Germinal center (tissue), 1 donor: ENCODE measurements around the gene PIGC.
"Not testable (repeated sequence)": the region's sequence is repeated elsewhere in the genome, so short reads cannot be mapped to it uniquely, and the experiment has no call there.

Experiments used
- DNase-seq: peaks from one replicate; pipeline ENCODE4 v3.0.0; 2012; ENCODE audit warnings: mixed read lengths, low spot score

The PIGC gene

DNA sequence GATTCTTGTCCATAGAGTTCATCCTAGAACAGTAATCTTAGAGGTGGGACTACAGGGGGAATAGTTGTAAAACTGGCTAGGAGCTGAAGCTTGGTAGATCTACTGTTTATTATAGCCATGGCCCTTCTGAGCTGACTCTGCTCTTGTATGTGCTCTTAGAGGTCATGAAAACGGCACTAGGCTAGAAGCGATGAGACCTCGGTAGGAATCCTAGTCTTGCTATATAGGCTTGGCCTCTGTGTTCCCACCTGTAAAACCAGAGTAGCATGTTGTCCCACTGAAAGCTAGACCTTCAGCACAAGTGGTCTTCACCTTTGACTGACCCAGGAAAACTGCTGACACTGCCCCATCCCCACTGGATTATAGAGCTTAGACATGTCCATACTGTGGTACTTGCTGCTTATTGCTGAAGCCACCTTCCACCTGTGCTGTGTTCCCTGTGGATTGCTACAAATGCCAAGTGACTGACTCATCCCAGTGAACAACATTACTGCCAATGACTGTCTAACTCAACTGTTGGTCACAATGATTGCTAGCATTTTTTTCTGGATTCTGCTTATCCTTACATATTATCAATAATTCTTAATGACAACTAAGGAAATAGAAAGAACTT lies 23.0 kb upstream of the PIGC start:
- DNase-seq, result no peak

DNA sequence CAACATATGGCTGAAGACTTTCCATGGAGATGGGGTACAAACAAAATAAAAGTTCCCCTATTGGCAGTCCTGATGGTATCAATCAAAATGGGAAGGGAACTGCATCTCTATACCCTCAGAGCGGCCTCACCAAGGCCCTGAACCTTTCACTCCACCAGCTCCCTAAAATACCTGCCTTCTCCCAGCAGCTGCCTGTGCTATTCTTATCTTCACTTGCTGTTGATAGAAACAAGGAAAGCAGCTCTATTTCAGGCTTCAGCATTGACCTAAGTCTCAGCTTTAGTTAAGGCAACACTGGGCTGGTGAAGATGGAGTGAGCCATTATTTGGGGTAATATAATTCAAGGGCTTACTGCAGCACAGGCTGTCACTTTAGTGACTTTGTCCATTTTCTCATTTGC lies 21.7 kb upstream of the PIGC start:
- no peak for DNase-seq

DNA sequence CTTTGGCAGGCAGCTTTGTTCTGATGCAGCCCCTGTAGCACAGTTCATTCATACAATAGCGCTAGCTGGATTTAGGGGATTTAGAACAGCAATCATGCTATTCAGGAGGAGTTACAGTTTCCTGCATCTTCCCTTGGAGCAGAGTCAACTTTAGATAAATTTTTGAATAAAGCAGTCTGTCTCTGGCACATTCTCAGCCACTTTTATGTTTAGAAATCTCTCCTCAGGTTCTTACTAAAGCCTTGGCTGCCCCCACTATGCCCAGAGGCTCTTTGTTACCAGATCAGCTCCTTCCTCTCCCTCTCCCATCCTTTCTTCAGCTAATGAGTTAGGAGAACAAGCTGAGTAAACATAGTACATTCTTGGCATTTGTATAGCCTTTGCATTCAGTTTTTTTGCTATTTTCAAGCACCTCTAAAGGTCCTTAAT lies 17.0 kb upstream of the PIGC start:
- no peak for DNase-seq

DNA sequence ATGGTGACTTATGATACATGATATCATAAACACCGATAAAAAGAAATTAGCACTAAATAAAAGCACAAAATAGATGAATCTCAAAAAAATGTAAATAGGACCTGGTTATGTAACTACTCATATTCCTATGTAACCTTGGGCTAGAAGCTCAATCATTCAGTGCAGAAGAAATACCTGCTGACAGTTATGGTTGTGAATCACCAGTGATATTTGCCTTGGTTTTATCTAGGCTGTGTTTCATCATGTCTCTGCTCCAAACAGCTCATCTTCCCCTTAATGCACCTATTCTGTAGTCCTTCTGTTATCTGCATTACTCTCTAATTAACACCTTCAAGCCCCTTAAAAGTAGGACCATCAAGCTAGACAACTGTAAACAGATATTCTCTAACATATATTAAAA lies 16.3 kb upstream of the PIGC start:
- no peak for DNase-seq

DNA sequence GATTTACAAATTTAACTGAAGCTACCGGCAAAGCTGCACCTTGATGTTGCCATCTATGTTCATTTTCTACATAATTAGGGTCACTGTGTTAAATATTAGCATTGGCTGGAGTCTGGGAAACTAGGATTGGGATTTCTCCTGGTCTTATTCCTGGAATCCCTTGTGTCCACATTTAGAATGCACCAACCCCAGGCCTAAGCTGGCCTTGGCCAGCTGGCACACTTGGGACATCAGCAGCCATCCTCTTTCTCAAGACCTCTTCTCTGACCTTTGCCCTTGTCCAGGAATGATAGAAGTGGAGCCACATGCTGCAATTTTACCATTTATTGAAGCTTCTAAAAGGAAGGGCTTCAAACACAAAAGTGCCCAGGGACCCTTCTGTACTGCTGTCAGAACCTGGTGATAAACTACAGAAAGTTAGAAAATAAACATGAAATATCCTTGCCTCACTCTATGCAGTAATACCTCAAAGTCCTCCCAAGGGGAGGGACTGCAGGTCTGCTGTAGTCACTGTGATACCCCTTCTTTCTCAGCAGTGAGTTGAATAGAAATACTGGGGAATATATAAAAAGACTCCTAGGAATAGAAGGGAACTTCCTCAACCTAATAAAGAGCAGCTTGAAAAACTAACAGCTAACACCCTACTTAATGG lies 13.7 kb upstream of the PIGC start:
- no peak for DNase-seq

DNA sequence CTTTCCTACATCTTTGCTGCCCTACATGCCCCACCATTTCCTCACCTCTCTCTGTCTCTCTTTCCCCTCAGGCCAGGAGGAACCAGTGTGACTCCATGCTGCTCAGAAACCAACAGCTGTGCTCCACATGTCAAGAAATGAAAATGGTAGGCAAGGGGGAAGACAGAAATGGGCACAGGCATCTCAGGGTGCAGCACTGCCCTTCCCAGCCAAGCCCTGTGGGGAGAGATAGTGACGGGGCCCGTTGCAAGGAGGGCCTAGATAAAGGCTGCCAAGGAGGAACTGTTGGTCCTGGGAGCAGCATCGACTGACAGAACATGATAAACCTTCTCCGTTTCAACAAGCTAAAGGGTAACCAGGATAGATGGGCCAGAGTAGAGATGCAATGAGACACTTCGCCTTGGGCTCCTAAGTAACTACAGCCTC lies 12.5 kb upstream of the PIGC start:
- DNase-seq, result no peak

DNA sequence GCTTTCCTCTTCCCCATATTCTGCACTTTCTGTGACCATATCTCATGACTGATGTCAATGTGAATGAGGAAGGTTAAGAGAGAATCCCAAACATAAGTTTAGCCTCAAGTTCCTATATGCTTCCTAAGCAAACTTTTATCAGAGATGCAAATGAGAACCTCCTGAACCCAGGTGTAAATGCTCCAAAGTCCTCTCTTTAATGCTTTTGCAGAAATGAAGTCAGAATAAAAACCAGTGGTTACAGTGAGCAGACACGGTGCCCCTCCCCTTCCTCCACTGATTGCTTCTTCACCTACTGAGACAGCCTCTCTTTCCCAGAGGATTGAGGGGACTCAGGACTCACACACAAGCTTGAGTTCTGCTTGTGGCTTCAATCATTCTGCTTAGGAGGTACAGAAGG lies 11.6 kb upstream of the PIGC start:
- DNase-seq, result no peak

DNA sequence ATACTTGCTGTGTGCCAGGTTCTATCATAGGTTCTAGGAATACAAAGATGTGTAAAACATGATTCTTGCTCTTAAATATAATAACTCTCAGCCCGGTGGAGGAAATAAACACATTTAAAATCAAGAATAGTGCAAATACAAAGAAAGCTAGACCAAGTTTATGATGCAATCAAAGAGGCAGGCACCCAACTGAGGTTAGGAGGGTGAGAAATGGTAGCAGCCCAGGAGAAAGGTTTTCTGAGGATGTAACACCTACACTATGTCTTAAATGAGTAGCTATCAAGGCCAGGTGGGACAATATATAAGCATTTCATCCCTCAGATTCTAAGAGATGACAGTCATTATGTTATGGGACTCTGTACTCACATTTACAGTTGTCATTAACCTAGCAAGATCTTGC lies 9.7 kb upstream of the PIGC start:
- no peak for DNase-seq

DNA sequence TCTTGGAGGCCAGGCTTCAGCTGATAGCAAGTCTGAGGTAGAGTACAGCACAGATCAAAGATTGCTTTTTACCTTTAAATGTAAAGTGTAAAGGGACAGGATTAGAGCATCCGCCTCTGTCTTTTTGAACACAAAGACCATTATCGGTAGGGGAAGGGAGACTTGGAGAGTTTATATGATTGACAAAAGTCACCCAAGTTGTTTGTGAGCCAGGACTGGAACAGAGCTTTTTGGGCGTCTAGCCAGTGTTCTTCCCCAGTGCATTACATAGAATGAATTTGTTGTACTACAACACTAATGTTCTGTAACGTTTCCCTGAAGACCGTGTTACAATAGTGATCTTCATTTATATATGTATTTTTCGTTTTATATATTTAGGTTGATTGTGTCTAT lies 9.3 kb upstream of the PIGC start:
- DNase-seq, result no peak

DNA sequence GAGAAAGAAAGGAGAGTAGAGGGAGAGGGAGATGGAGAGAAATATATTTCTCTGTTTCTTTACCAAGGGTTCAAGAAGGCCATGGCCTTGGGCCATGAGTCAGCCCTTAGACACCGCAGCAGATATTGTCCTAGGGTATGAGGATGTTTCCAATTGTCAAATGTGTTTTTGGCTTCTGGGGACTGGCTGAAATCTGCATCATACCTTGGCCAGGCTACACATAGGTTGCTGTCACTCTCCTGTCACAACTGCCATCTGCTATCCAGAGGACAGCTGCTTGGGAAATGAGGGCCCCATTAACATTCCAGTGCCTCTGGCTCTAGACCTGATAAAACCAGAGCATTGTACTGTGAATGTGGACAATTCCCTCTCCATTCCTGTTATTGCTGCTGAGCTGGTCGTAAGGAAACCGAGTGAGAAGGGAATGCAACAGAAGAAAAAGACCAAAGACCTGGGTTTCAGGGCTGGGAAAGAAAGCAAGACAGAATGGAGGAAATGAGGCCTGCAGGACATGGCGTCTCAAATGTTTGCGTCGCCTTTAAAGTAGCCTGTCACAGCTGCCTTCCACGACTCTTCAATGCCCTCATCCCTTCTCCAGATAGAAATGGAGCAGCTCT lies 8.8 kb upstream of the PIGC start:
- no peak for DNase-seq

DNA sequence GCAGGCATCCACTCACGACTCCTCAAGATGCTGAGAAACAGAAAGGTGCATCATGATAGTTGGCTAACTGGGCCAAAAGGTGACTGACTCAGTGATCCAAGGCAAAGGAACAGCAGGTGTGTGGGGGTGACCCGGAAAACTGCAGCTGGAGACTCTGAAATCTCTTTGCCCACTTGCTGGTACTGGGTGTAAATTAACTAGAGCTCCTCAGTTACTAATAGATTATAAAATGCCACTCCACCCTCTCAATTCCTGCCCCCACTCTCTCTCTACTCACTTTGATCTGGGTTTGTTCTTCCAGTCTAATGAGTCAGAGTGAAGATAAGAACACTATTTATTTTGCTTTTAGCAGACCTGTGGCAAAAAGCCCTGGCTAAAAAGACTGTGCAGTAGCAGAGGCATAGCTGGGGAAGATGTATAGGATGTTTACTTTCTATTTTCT lies 7.2 kb upstream of the PIGC start:
- no peak for DNase-seq

DNA sequence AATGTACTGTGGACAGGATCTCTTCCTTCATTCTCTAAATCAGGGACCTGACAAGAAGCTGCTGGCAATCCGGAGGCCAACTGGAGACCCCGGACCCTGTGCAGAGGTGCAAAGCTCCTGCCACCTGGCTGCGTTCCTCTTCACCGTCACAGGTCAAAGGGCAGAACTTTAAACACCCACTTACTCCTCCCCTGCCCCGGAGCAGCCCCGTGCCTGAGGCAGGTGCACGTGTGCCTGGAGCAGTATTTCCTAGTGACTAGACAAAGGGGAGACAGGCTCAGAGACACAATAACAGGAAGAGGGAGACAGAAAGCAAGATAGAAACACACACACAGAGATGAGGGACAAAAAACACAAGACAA lies 6.6 kb upstream of the PIGC start:
- no peak for DNase-seq

DNA sequence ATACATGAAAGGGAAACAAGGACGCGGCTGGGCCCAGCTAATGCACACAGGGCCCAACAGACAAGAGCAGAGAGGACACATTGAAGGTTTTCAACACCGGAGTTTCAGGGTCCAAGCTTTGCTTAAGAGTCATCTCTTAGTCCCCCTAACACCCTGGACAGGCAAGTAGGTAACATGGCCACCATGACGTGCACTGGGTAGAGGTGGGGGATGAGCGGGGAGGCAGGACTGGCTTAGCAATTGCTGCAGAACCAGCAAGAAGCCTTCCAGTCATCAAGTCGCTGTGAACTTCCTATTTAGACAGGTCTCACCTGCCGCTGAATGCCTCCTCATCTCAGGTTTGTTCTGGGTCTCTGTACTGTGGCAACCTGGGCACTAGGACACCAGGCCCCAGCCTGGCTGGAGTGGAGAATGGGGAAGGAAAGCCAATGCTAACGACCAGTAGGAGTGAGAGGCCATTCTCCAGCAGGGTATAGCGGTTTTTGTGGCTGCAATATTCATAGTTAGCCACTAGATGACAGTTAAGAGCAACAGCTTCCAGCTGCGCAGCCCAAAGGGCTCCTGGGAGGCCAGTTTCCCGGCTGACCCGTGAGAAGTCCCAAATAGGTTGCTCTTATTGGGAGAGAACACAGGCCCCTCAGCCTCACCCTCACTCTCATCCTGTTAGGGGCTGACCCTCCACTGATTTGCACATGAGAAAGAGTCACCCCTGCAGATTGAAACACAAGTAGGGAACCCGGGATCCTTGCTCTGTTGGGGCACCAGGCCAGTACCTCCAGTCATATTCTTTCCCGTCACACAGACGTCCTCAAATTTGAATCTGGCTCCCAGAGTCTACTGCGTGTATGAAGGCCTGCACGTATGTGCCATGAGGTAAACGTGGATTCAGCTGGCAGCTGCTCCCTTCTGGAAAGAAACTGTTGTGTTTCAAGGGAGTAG lies 6.0 kb upstream of the PIGC start:
- DNase-seq, result peak; percentile 55

DNA sequence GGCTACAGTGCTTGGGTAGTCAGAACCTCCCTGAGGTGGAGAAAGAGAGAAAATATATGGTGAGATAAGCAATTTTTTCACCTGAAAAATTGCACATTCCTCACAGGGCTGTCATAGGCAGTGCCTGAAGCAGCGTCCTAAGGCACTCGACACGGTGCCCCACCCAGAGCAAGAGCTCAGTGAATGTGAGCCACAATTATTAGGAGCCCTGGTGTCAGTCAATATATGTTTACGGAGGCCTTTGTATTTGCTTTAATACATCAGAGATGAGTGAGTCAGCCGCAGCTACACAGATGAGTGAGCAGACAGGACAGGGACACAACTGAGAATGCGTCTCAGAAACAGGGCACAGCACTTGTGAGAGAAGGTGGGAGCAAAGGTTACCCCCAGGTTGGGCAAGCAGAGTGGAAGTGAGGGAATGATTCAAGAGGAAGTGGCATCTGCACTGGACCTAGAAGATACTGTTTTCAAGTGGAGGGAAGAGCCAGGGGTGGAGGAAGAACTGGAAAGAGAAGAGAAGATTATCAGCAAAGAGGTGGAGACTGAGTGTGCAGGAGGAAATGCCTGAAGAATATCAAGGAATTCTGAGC lies 5.2 kb upstream of the PIGC start:
- DNase-seq, result no peak

DNA sequence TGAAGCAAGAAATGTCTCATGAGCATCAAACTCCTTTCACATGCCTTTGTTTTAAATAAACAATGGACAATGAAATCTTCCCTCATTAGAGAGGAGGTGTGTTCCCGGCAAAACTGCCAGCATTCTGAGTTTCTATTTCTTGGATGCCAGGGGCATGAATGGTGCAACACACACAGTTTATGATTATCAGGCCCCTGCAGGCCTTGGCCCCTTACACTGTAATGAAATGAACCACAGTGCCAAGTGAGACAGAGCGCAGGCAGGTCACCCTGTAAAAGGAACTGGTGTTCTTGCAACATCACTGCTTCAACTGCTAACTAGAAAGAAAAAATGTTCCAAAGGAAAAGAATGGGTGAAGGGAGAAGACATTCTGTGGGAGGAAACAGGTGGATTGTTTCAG lies 3.8 kb upstream of the PIGC start:
- DNase-seq, result no peak

DNA sequence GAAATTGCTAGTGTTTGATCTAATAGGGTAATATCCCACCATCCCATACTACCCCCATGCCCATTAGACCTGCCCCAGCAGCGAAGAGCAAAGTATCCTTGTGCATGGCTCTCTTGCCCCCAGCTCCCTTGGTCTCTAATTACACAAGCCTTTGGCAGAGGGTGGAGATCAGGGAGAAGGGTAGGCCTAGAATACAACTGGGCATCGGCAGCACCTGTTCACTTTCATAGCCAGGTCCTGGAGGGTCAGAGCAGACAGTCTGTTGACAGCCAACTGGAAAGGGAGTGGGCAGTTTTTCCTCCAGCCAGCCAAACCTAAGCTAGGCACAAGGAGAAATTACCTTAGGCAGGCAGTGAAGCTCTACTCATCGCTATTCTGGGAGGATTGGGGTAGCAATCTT lies 2.7 kb upstream of the PIGC start:
- DNase-seq, result no peak

DNA sequence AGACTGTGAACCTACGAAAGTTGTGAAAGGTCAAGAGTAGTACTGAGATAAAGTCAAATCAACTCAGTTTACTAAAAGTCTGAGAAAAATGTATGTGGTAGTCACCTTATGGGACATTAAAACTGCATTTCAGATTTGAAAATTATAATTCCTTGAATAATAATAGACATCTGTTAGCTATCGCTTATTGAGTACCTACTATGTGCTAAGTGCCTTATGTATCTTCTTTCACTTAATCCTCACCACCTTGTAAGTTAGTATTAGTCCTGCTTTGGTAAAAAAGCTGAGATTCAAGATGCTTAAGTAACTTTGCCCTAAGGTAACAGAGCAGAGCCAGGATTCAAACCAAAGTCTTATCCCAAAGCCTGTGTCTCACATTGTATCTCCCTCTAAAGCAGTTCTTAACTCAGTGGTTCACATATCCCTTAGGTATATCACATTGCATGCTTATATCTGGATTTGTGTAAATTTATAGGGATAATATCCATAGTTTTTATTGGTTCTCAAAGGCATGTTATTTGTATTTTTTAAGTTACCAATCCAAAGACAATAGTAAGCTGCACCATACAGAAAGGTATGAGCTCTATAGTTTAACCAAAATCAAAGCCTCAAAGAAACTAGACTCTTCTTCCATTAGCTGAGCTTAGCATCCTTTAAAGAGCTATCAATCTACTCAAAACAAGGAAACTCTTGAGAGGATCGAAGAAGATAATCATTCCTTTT lies 865 bp downstream of the PIGC start:
- no peak for DNase-seq

DNA sequence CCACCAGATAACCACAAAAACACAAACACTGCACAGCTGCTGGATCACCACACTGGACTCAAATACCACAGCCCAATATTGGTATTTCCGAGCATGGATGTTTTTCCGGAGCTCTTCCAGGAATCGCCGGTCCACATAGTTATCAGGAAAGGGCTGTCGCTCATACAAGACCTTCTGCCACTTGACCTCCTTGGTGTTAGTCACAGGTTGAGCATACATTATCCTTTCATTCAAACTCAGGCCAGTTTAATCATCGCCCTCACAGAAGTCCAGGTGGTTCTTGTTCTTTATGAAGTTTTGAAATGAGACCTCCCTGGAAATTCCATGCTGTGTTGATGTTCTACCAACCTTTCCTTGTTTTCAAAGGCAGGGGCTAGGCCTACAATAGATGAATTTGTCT lies 1.5 kb downstream of the PIGC start:
- DNase-seq, result no peak

DNA sequence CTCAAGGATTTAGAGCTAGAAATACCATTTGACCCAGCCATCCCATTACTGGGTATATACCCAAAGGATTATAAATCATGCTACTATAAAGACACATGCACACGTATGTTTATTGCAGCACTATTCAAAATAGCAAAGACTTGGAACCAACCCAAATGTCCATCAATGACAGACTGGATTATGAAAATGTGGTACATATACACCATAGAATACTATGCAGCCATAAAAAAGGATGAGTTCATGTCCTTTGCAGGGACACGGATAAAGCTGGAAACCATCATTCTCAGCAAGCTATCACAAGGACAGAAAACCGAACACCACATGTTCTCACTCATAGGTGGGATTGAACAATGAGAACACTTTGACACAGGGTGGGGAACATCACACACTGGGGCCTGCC lies 6.7 kb downstream of the PIGC start:
- not testable (repeated sequence) for DNase-seq

DNA sequence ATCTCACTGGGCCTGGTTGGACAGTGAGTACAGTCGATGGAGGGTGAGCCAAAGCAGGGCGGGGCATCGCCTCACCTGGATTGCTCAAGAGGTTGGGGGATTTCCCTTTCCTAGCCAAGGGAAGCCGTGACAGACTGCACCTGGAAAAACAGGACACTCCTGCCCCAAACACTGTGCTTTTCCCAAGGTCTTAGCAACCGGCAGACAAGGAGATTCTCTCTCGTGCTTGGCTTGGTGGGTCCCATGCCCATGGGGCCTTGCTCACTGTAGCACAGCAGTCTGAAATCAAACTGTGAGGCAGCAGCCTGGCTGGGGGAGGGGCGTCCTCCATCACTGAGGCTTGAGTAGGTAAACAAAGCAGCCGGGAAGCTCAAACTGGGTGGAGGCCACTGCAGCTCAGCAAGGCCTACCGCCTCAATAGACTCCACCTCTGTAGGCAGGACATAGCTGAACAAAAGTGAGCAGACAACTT lies 12.1 kb downstream of the PIGC start:
- DNase-seq, result no peak

DNA sequence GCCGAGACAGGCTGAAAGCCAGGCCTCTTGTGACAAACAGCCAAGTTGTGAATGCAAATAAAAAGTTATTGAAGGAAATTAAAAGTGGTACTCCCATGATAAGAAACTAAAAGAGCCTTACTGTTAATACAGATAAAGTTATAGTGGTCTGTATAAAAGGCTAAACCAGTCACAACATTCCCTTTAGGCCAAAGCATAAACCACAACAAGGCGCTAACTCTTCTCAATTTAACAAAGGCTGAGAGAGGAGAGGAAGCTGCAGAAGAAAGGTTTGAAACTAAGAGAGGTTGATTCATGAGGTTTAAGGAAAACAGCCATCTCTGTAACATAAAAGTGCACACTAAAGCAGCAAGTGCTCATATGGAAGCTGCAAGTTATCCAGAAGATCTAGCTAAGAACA lies 12.7 kb downstream of the PIGC start:
- no peak for DNase-seq

DNA sequence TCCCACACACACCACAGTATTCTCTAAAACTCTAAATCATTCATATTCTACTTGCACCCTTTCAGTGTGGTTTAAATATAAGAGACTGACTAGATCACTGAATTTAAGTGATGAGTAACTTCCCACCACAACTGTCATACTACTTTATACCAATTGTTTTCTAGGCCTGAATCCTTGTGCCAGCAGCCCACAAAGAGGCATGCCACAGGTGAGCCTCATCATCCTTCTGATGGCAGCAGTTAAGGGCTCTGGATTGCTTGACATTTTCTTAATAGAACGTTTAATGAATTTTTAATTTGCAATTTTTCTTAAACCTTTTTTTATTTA lies 13.8 kb downstream of the PIGC start:
- no peak for DNase-seq
